Adrenal gland (tissue), 12 donors: ENCODE data around the gene CYREN. TPM values are rescaled to one million over a fixed set of nuclear protein-coding genes. Genes with fewer than 3 reads are reported as not detected.

Experiments used
- DNase-seq, 7 donors: peaks; one replicate each; pipeline ENCODE4 v3.0.0-alpha.2; 2019 to 2020
- H3K27ac ChIP-seq, 5 donors: fragments of 200-600 bp; sonication (generic) in 4 of 5; 1 replicate in 3 of 5; 2 replicates in 2 of 5; pipeline versions ENCODE4 v1.5.1 to v1.8.0; 2016 to 2020; ENCODE audit warnings: mild to moderate bottlenecking in 1 of 5
- H3K27me3 ChIP-seq: fragments of 200-600 bp; 2 replicates; pipeline ENCODE4 v1.8.0; 2021
- H3K36me3 ChIP-seq, 2 donors: fragments of 200-600 bp; replicated peaks in 1 of 2; 1 replicate in 1 of 2; 2 replicates in 1 of 2; pipeline versions ENCODE4 v1.5.1 to v1.8.0; 2018 to 2022
- H3K4me1 ChIP-seq, 2 donors: fragments of 200-600 bp; replicated peaks in 1 of 2; 1 replicate in 1 of 2; 2 replicates in 1 of 2; pipeline versions ENCODE4 v1.5.1 to v1.8.0; 2018 to 2021
- H3K4me3 ChIP-seq, 4 donors: fragments of 200-600 bp; sonication (generic) in 3 of 4; one replicate each; pipeline ENCODE4 v1.5.1; 2016 to 2018
- H3K9me3 ChIP-seq, 3 donors: fragments of 200-600 bp; sonication (generic) in 1 of 3; replicated peaks in 1 of 3; 1 replicate in 2 of 3; 2 replicates in 1 of 3; pipeline versions ENCODE4 v1.5.1 to v1.8.0; 2016 to 2021
- POLR2A ChIP-seq, 2 donors: fragments of 450-650 bp; IDR thresholded peaks; one replicate each; pipeline ENCODE4 v1.6.1; 2017; ENCODE audit warnings: antibody characterized with exemption in 2 of 2, mild to moderate bottlenecking in 2 of 2, moderate library complexity in 1 of 2
- WGBS, 4 donors: extraction: QIAGEN DNeasy Blood & Tissue Kit in 2 of 4; methylation state at CpG; one replicate each; pipeline versions ENCODE4 v1.1.5 to v1.1.7; 2013 to 2017; 5-methylcytosine and 5-hydroxymethylcytosine counted together
- intact Hi-C, 2 donors: fragments of 100-400 bp; cut with DNase I; formaldehyde crosslinking; loops; one replicate each; pipeline versions ENCODE4 v1.14.1 to v1.15.0; 2022 to 2023
- polyA plus RNA-seq, 3 donors: library from polyadenylated mRNA; stranded (reverse); fragments of 200-250 nt in 2 of 3; fragments of 350-450 nt in 1 of 3; fragmentation: Illumina TruSeq in 1 of 3; extraction: RNeasy Lipid Tissue Mini Kit (QIAGEN cat#74804) in 1 of 3; gene quantifications; one replicate each; pipeline ENCODE4 v1.2.3, GENCODE V29; 2013 to 2014
- total RNA-seq, 9 donors: library from RNA; depleted of rRNA in 4 of 9; stranded (reverse); fragments of >200 nt in 4 of 9; fragments of 120-200 nt in 1 of 9; fragmentation: NEBNext Ultra II Directional in 1 of 9; extraction: Animal tissue kit (Norgen Biotek cat#: 25700) in 1 of 9; gene quantifications; one replicate each; pipeline versions ENCODE4 v1.1.0 to v1.2.4, GENCODE V29; 2013 to 2023
- TF ChIP-seq, protein P1 (sequence below), 6 experiments: fragments of 450-650 bp in 4 of 6; fragments of 200-600 bp in 2 of 6; sonication (generic) in 1 of 6; IDR thresholded peaks; 1 replicate in 5 of 6; 2 replicates in 1 of 6; pipeline versions ENCODE4 v1.5.1 to v1.8.0; 2016 to 2021; ENCODE audit warnings: antibody characterized with exemption in 6 of 6, mild to moderate bottlenecking in 2 of 6, moderate library complexity in 1 of 6
- donor health status: healthy with polysubstance abuse.
- donor health status: Bipolar disorder and iron deficiency.
- donor health status: DM: yes; HTN: yes; CAD: no.
- donor health status: DM: no; HTN: no; CAD: no.
- donor health status: DM: no; HTN: no; CAD: no.
- donor health status: DM: yes; HTN: yes; CAD: no.

Gene CYREN
- total and polyA plus RNA-seq, 12 donors, result 33.1 to 66.2 (median 48.5) TPM

DNA sequence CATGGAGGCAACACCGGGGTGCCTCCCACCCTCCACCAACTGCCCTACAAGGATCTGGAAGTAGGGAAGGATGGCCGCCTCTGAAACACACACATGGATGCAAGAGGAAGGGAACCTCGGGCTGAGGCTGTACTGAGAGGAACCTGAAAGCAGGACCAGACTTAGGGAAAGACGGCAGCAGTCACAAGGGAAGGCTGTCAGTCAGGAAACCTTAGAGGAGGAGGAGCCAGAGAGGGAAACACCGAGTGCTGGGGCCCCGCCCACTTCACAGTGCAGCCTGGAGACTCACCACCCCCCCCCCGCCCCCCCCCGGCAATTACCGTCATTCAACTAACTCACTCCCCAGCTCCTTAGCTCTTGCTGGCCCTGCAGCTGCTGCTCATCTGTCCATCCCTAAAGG is 2.5 kb downstream of the CYREN start:
- no peaks in the 10 kb centered on the region for H3K27me3 ChIP-seq
- H3K36me3 ChIP-seq, result peaks cover 0 to 38% of the 10 kb centered on the region in 2 donors
- peaks cover 6 to 39% of the 10 kb centered on the region in 2 donors for H3K4me1 ChIP-seq
- intact Hi-C loops, result loop anchor here (10.0 kb wide), 3 partner anchors 173 to 473 kb away; partner anchors contain the start of gene AGBL3 (in 1 of the 2)
- H3K27ac ChIP-seq, result peak overlapping the region in 3 of 5 donors; percentile 20 to 97 (median 91)
- WGBS, 4 donors, result 42 to 57% (median 50%) methylated on average over 7 to 9 of the region's 9 CpGs
- H3K4me3 ChIP-seq, result no peak overlapping the region
- TF ChIP-seq, protein P1, sequence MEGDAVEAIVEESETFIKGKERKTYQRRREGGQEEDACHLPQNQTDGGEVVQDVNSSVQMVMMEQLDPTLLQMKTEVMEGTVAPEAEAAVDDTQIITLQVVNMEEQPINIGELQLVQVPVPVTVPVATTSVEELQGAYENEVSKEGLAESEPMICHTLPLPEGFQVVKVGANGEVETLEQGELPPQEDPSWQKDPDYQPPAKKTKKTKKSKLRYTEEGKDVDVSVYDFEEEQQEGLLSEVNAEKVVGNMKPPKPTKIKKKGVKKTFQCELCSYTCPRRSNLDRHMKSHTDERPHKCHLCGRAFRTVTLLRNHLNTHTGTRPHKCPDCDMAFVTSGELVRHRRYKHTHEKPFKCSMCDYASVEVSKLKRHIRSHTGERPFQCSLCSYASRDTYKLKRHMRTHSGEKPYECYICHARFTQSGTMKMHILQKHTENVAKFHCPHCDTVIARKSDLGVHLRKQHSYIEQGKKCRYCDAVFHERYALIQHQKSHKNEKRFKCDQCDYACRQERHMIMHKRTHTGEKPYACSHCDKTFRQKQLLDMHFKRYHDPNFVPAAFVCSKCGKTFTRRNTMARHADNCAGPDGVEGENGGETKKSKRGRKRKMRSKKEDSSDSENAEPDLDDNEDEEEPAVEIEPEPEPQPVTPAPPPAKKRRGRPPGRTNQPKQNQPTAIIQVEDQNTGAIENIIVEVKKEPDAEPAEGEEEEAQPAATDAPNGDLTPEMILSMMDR (IDR thresholded peaks at IDR 0.05), result no peak
- TF ChIP-seq POLR2A (IDR thresholded peaks at IDR 0.05), result no peak
- peak in 1 of 7 donors; percentile 43 for DNase-seq
- no peaks in the 10 kb centered on the region for H3K9me3 ChIP-seq

- Histone ChIP-seq H3K9me3 (no peaks in the 10 kb centered on the region), H3K4me1 (peaks cover 6 to 39% of the 10 kb centered on the region in 2 donors), H3K27me3 (no peaks in the 10 kb centered on the region), H3K36me3 (peaks cover 0 to 38% of the 10 kb centered on the region in 2 donors), H3K4me3 (no peak overlapping the region), H3K27ac (peak overlapping the region in 3 of 5 donors; percentile 20 to 91 (median 49))
- DNase-seq, result no peak
- no peak for TF ChIP-seq POLR2A (IDR thresholded peaks at IDR 0.05)
- TF ChIP-seq, protein P1 (IDR thresholded peaks at IDR 0.05), result no peak
- 80 to 90% (median 85%) methylated on average over 11 to 12 of the region's 12 CpGs for WGBS, 4 donors
- intact Hi-C loops, result loop anchor here (10.0 kb wide), 3 partner anchors 173 to 473 kb away; partner anchors contain the start of gene AGBL3 (in 1 of the 2)
These were observed 3.1 kb downstream of the CYREN start for GRCh38 chr7:135167365-135167917.

- peak in 1 of 7 donors; percentile 51 for DNase-seq
- intact Hi-C loops, result loop anchor here (10.0 kb wide), 3 partner anchors 172 to 472 kb away; partner anchors contain the start of gene AGBL3 (in 1 of the 2)
- no peaks in the 10 kb centered on the region for H3K9me3 ChIP-seq
- no peaks in the 10 kb centered on the region for H3K27me3 ChIP-seq
- H3K4me1 ChIP-seq, result peaks cover 6 to 45% of the 10 kb centered on the region in 2 donors
- H3K36me3 ChIP-seq, result peaks cover 0 to 38% of the 10 kb centered on the region in 2 donors
- WGBS, 4 donors, result 73 to 82% (median 76%) methylated on average over 13 to 18 of the region's 18 CpGs
- H3K4me3 ChIP-seq, result no peak overlapping the region
- peak overlapping the region in 2 of 5 donors; percentile 49 to 91 for H3K27ac ChIP-seq
- TF ChIP-seq, protein P1 (IDR thresholded peaks at IDR 0.05), result no peak
- TF ChIP-seq POLR2A (IDR thresholded peaks at IDR 0.05), result no peak
These were observed 4.0 kb downstream of the CYREN start for GRCh38 chr7:135166338-135166990.

- WGBS, 4 donors, result 78 to 85% (median 81%) methylated on average over 4 of the region's 4 CpGs
- H3K4me3 ChIP-seq, result no peak overlapping the region
- no peak for DNase-seq
- H3K36me3 ChIP-seq, result peaks cover 0 to 38% of the 10 kb centered on the region in 2 donors
- no peak for TF ChIP-seq POLR2A (IDR thresholded peaks at IDR 0.05)
- TF ChIP-seq, protein P1 (IDR thresholded peaks at IDR 0.05), result no peak
- H3K27ac ChIP-seq, result peak overlapping the region in 1 of 5 donors; percentile 91
- peaks cover 7 to 51% of the 10 kb centered on the region in 2 donors for H3K4me1 ChIP-seq
- H3K9me3 ChIP-seq, result no peaks in the 10 kb centered on the region
- intact Hi-C loops, result loop anchor here (10.0 kb wide), 3 partner anchors 171 to 471 kb away; partner anchors contain the start of gene AGBL3 (in 1 of the 2)
- no peaks in the 10 kb centered on the region for H3K27me3 ChIP-seq
These were observed 4.6 kb downstream of the CYREN start for GRCh38 chr7:135165862-135166261.
